ENCODE data around the gene ZNRF2.

The ZNRF2 gene

GRCh38 chr7:30330134-30331111, 46.0 kb downstream of the ZNRF2 start:
- peaks cover 45% of the 10 kb centered on the region for H3K4me1 Mint-ChIP-seq (ENCODE audit: low read depth)
- H3K9me3 Mint-ChIP-seq, result peaks cover 5% of the 10 kb centered on the region
- peak; percentile 22 for DNase-seq (ENCODE audit: low spot score)
- peaks cover 28% of the 10 kb centered on the region for H3K36me3 Mint-ChIP-seq (ENCODE audit: low read depth)
- no peaks in the 10 kb centered on the region for H3K27me3 Mint-ChIP-seq (ENCODE audit: low read depth)
- H3K27ac Mint-ChIP-seq, result peak overlapping the region; percentile 80
- peak overlapping the region; percentile 71 for H3K4me3 Mint-ChIP-seq

- no peak for DNase-seq (ENCODE audit: low spot score)
- H3K9me3 Mint-ChIP-seq, result peaks cover 2% of the 10 kb centered on the region
- H3K4me3 Mint-ChIP-seq, result no peak overlapping the region
- H3K4me1 Mint-ChIP-seq (ENCODE audit: low read depth), result peaks cover 41% of the 10 kb centered on the region
- H3K27ac Mint-ChIP-seq, result no peak overlapping the region
- peaks cover 23% of the 10 kb centered on the region for H3K36me3 Mint-ChIP-seq (ENCODE audit: low read depth)
- H3K27me3 Mint-ChIP-seq (ENCODE audit: low read depth), result no peaks in the 10 kb centered on the region
These were observed 46.9 kb downstream of the ZNRF2 start for GRCh38 chr7:30331338-30331737.

GRCh38 chr7:30332549-30332948, 48.2 kb downstream of the ZNRF2 start:
- no peaks in the 10 kb centered on the region for H3K9me3 Mint-ChIP-seq
- peaks cover 15% of the 10 kb centered on the region for H3K36me3 Mint-ChIP-seq (ENCODE audit: low read depth)
- peaks cover 38% of the 10 kb centered on the region for H3K4me1 Mint-ChIP-seq (ENCODE audit: low read depth)
- no peak for DNase-seq (ENCODE audit: low spot score)
- no peaks in the 10 kb centered on the region for H3K27me3 Mint-ChIP-seq (ENCODE audit: low read depth)
- no peak overlapping the region for H3K4me3 Mint-ChIP-seq
- H3K27ac Mint-ChIP-seq, result no peak overlapping the region

GRCh38 chr7:30335763-30336487, 51.5 kb downstream of the ZNRF2 start:
- H3K4me3 Mint-ChIP-seq, result no peak overlapping the region
- no peak overlapping the region for H3K27ac Mint-ChIP-seq
- H3K27me3 Mint-ChIP-seq (ENCODE audit: low read depth), result no peaks in the 10 kb centered on the region
- peaks cover 28% of the 10 kb centered on the region for H3K4me1 Mint-ChIP-seq (ENCODE audit: low read depth)
- peaks cover 35% of the 10 kb centered on the region for H3K36me3 Mint-ChIP-seq (ENCODE audit: low read depth)
- DNase-seq (ENCODE audit: low spot score), result no peak
- peaks cover 25% of the 10 kb centered on the region for H3K9me3 Mint-ChIP-seq

- H3K4me3 Mint-ChIP-seq, result no peak overlapping the region
- peaks cover 38% of the 10 kb centered on the region for H3K36me3 Mint-ChIP-seq (ENCODE audit: low read depth)
- DNase-seq (ENCODE audit: low spot score), result no peak
- H3K9me3 Mint-ChIP-seq, result peaks cover 34% of the 10 kb centered on the region
- H3K27me3 Mint-ChIP-seq (ENCODE audit: low read depth), result no peaks in the 10 kb centered on the region
- no peak overlapping the region for H3K27ac Mint-ChIP-seq
- H3K4me1 Mint-ChIP-seq (ENCODE audit: low read depth), result peaks cover 62% of the 10 kb centered on the region
These were observed 60.1 kb downstream of the ZNRF2 start for GRCh38 chr7:30344513-30344912.

GRCh38 chr7:30347226-30348082, 63.1 kb downstream of the ZNRF2 start:
- peaks cover 58% of the 10 kb centered on the region for H3K4me1 Mint-ChIP-seq (ENCODE audit: low read depth)
- no peaks in the 10 kb centered on the region for H3K27me3 Mint-ChIP-seq (ENCODE audit: low read depth)
- H3K36me3 Mint-ChIP-seq (ENCODE audit: low read depth), result peaks cover 12% of the 10 kb centered on the region
- no peak for DNase-seq (ENCODE audit: low spot score)
- H3K9me3 Mint-ChIP-seq, result peaks cover 7% of the 10 kb centered on the region
- peak overlapping the region; percentile 89 for H3K4me3 Mint-ChIP-seq
- peak overlapping the region; percentile 97 for H3K27ac Mint-ChIP-seq

GRCh38 chr7:30348083-30348560, 63.7 kb downstream of the ZNRF2 start:
- Mint-ChIP-seq H3K27me3 (ENCODE audit: low read depth) (no peaks in the 10 kb centered on the region), H3K27ac (peak overlapping the region; percentile 97), H3K9me3 (peaks cover 3% of the 10 kb centered on the region), H3K4me3 (peak overlapping the region; percentile 89), H3K36me3 (ENCODE audit: low read depth) (peaks cover 7% of the 10 kb centered on the region), H3K4me1 (ENCODE audit: low read depth) (peaks cover 62% of the 10 kb centered on the region)
- peak; percentile 64 for DNase-seq (ENCODE audit: low spot score)

GRCh38 chr7:30349170-30349569, 64.8 kb downstream of the ZNRF2 start:
- H3K4me3 Mint-ChIP-seq, result no peak overlapping the region
- no peaks in the 10 kb centered on the region for H3K27me3 Mint-ChIP-seq (ENCODE audit: low read depth)
- peaks cover 59% of the 10 kb centered on the region for H3K4me1 Mint-ChIP-seq (ENCODE audit: low read depth)
- no peaks in the 10 kb centered on the region for H3K9me3 Mint-ChIP-seq
- H3K27ac Mint-ChIP-seq, result peak overlapping the region; percentile 97
- no peak for DNase-seq (ENCODE audit: low spot score)
- H3K36me3 Mint-ChIP-seq (ENCODE audit: low read depth), result peaks cover 5% of the 10 kb centered on the region

- no peak overlapping the region for H3K4me3 Mint-ChIP-seq
- no peaks in the 10 kb centered on the region for H3K9me3 Mint-ChIP-seq
- H3K4me1 Mint-ChIP-seq (ENCODE audit: low read depth), result peaks cover 54% of the 10 kb centered on the region
- no peaks in the 10 kb centered on the region for H3K27me3 Mint-ChIP-seq (ENCODE audit: low read depth)
- peaks cover 4% of the 10 kb centered on the region for H3K36me3 Mint-ChIP-seq (ENCODE audit: low read depth)
- no peak for DNase-seq (ENCODE audit: low spot score)
- H3K27ac Mint-ChIP-seq, result no peak overlapping the region
These were observed 65.4 kb downstream of the ZNRF2 start for GRCh38 chr7:30349816-30350215.

GRCh38 chr7:30351286-30351685, 66.9 kb downstream of the ZNRF2 start:
- H3K9me3 Mint-ChIP-seq, result no peaks in the 10 kb centered on the region
- peaks cover 2% of the 10 kb centered on the region for H3K36me3 Mint-ChIP-seq (ENCODE audit: low read depth)
- H3K4me3 Mint-ChIP-seq, result no peak overlapping the region
- no peak for DNase-seq (ENCODE audit: low spot score)
- peaks cover 44% of the 10 kb centered on the region for H3K4me1 Mint-ChIP-seq (ENCODE audit: low read depth)
- no peak overlapping the region for H3K27ac Mint-ChIP-seq
- no peaks in the 10 kb centered on the region for H3K27me3 Mint-ChIP-seq (ENCODE audit: low read depth)

GRCh38 chr7:30351724-30352123, 67.3 kb downstream of the ZNRF2 start:
- no peak for DNase-seq (ENCODE audit: low spot score)
- peaks cover 2% of the 10 kb centered on the region for H3K36me3 Mint-ChIP-seq (ENCODE audit: low read depth)
- peaks cover 40% of the 10 kb centered on the region for H3K4me1 Mint-ChIP-seq (ENCODE audit: low read depth)
- H3K27ac Mint-ChIP-seq, result no peak overlapping the region
- no peaks in the 10 kb centered on the region for H3K9me3 Mint-ChIP-seq
- H3K4me3 Mint-ChIP-seq, result no peak overlapping the region
- no peaks in the 10 kb centered on the region for H3K27me3 Mint-ChIP-seq (ENCODE audit: low read depth)

GRCh38 chr7:30352169-30352568, 67.8 kb downstream of the ZNRF2 start:
- Mint-ChIP-seq H3K27me3 (ENCODE audit: low read depth) (no peaks in the 10 kb centered on the region), H3K36me3 (ENCODE audit: low read depth) (peaks cover 5% of the 10 kb centered on the region), H3K4me1 (ENCODE audit: low read depth) (peaks cover 36% of the 10 kb centered on the region), H3K9me3 (no peaks in the 10 kb centered on the region), H3K4me3 (no peak overlapping the region), H3K27ac (no peak overlapping the region)
- DNase-seq (ENCODE audit: low spot score), result no peak

- H3K4me3 Mint-ChIP-seq, result no peak overlapping the region
- H3K36me3 Mint-ChIP-seq (ENCODE audit: low read depth), result peaks cover 14% of the 10 kb centered on the region
- no peak overlapping the region for H3K27ac Mint-ChIP-seq
- no peak for DNase-seq (ENCODE audit: low spot score)
- no peaks in the 10 kb centered on the region for H3K9me3 Mint-ChIP-seq
- H3K4me1 Mint-ChIP-seq (ENCODE audit: low read depth), result peaks cover 23% of the 10 kb centered on the region
- H3K27me3 Mint-ChIP-seq (ENCODE audit: low read depth), result no peaks in the 10 kb centered on the region
These were observed 69.1 kb downstream of the ZNRF2 start for GRCh38 chr7:30353532-30353931.
